Occipital lobe (tissue), 2 donors: ENCODE measurements around the gene PFKFB3. TPM values are rescaled to one million over a fixed set of nuclear protein-coding genes. Genes with fewer than 3 reads are reported as not detected.
"Not testable (repeated sequence)": the region's sequence is repeated elsewhere in the genome, so short reads cannot be mapped to it uniquely, and the experiment has no call there.

Source experiments
- DNase-seq: peaks from one replicate; lab custom pipeline; 2025; lab: John Stamatoyannopoulos, UW
- total RNA-seq: library from RNA; depleted of rRNA; stranded (reverse); fragments of >200 nt; gene quantifications from one replicate; pipeline ENCODE4 v1.2.3, GENCODE V29; 2014

Gene PFKFB3
- 21.4 TPM for total RNA-seq

DNA sequence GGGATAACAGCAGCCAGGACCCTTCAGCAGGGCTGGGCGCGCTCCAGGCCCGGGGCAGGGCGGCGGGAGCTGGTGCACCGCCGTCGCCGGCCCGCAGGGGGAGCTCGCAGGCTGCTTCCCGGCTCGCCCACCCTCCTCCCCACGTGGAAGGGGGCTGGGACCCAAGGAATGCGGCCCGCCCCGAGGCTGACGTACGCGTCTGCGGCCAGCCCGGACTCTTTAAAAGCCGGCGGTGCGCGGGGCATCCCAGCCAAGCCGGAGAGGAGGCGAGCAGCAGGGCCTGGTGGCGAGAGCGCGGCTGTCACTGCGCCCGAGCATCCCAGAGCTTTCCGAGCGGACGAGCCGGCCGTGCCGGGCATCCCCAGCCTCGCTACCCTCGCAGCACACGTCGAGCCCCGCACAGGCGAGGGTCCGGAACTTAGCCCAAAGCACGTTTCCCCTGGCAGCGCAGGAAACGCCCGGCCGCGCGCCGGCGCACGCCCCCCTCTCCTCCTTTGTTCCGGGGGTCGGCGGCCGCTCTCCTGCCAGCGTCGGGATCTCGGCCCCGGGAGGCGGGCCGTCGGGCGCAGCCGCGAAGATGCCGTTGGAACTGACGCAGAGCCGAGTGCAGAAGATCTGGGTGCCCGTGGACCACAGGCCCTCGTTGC is at the start of gene PFKFB3:
PFKFB3 (plus strand) TSS at position 249 of the 647 bp plus-strand sequence; CDS start at position 578, 329 bp downstream.
- DNase-seq = peak; percentile 94

DNA sequence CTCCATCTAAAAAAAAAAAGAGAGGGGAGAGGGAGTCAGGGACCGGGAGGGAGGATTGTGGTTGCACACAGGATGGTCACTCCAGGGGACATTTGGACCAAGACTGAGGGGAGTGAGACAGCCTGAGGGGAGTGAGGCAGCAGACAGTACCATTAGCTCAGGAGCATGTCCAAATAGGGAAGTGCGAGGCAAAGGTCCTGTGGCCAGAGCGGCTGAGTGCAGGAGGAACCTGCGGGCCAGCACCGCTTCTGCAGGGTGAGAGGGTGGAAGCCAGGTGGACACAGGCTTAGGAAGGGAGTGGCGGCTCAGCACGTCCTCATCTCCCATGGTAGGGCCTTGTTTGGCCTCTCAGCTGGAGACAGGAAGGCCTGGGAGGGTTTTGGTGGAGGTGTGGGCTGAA is 48.9 kb upstream of the PFKFB3 start:
- no peak for DNase-seq

DNA sequence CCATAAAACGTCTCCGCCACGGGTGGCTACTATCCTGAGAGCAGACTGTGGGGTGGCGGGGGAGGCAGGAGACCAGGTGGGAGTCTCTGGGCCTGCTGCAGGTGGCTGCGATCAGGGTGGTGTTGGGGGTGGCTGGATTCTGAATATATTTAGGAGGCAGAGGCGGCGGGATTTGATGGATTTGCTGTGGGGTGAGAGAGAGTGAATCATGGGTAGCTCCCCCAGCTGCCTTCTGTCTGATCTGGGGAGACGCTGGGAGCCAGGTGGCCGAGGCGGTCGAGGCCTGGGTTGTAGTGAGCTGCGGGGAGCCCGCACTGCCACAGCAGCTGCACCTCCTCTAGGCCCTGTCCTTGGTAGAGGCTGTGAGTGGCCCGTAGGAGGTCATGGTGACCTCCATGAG is 48.2 kb upstream of the PFKFB3 start:
- DNase-seq = no peak

DNA sequence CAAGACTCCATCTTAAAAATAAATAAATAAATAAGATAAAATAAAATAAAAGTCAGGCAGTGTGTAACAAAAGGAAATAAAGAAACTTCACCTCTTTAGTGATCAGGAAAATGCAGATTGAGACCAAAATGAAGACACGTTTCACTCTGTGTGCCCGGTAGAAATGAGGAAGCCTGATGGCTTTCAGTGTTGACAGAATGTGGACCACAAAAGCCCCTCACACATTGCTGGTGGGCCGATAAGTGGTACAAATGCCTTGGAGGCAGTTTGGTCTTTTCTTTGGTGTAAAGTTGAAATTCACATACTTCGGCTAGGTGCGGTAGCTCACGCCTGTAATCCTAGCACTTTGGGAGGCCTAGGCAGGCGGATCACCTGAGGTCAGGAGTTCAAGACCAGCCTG is 44.5 kb upstream of the PFKFB3 start:
- DNase-seq = no peak

DNA sequence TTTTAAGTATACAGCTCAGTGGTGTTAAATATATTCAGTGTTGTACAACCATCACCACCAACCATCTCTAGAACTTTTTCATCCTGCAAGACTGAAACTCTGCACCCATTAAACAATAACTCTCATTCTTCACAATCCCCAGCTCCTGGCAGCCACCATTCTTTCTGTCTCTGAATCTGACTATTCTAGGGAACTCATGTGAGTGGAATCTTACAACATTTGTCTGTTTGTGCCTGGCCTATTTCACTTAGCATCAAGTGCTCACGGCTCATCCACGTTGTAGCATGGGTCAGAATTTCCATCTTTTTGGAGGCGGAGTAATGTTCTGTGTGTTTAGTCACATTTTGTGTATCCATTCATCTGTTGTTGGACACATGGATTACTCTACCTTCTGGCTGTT is 40.8 kb upstream of the PFKFB3 start:
- no peak for DNase-seq

DNA sequence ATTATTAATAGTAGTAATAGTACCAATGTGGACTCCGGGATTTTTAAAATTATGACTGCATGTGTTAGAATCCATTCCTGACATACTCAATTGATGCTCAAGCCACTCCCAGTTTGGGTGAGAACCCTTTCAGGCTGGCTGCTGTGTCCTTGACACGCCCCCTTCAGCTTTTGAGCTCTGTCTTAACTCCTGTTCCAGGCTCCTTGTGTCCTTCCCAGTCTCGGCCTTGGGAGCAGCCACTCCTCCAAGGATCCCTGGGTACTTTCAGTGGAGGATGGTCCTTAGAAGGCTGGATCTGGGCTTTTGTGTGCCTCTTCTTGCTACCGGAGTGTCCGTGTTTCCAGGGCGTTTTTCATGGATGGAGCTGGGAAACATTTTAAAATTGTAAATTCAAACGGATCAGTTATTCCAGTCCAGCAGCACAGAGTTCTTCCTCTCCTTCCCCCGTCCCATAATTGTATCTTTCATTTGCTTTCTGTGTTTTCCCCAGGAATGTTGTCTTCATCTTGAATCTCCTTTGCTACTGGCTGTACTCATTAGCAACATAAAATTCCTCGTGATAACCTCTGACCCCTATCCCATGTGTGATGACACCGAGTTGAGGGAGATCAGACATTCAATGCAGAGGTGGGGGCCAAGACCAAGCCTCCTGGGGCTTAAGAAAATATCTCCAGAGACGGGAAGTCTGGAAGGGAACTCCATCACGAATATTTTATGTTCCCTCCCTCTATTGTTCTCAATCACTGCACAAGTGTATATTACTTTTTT is 40.0 kb upstream of the PFKFB3 start:
- no peak for DNase-seq

DNA sequence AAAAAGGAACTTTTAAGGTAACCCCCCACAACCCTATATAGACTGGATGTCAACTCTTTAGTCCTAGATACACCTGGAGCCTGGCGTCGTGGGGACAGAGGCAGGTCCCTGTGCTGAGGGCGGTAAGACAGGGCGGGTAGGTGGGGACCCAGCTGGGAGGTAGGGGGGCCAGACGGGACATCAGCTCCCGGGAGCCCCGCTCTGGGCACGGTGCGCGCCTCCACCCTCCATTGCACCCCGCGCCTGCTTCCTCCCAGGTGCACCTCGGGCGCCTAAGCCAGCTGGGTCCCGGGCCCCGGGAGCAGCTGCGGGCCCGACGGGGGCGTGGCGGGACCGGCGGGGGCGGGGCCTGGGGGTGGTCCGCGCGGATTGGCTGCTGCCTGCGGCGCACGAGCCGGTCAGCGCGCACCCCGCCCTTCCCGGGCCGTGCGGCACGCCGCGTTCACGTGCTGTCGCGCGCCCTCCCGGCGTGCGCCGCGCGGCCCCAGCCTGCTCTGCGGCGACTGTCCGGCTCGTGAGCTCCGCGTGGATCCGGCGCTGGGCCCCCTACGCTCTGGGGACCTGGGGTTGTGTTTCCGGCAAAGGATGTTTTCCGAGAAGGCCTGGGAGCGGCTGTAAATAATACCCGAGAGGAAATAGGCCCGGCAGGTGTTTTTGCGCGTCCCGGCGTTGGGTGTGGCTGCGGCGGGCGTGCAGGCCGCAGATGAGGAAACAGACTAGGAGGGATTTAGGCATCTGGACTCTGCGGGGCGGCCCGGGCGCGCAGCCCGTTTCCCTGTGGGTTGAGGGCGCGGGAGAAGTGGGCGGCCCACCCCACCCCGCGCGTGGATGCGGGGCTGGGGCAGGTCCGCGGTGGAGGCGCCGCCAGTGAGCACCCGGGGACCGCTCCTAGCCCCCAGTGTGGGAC is 39.1 kb upstream of the PFKFB3 start:
- peak; percentile 82 for DNase-seq

DNA sequence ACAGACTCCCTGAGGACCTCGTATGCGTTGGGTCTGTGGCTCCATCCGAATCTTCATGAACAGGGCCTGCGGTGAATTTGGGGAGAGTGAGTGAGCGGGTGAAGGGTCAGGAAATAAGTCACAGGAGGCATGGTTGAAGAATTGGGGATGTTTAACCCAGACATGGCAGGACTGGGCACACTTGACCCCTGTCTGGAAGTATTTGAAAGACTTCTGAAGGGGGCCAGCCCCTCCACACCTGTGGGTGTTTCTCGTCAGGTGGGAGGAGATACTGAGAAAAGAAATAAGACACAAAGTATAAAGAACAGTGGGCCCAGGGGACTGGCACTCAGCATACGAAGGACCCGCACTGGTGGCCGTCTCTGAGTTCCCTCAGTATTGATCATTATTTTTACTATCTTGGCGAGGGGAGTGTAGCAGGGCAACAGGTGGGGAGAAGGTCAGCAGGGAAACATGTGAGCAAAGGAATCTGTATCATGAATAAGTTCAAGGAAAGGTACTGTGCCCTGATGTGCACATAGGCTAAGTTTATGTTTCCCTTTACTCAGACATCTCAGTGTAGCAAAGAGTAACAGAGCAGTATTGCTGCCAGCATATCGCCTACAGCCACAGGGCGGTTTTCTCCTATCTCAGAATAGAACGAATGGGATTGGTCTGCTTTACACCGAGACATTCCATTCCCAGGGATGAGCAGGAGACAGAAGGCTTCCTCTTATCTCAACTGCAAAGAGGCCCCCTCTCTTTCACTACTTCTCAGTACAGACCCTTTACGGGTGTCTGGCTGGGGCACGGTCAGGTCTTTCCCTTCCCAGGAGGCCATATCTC is 38.2 kb upstream of the PFKFB3 start:
- DNase-seq = no peak

DNA sequence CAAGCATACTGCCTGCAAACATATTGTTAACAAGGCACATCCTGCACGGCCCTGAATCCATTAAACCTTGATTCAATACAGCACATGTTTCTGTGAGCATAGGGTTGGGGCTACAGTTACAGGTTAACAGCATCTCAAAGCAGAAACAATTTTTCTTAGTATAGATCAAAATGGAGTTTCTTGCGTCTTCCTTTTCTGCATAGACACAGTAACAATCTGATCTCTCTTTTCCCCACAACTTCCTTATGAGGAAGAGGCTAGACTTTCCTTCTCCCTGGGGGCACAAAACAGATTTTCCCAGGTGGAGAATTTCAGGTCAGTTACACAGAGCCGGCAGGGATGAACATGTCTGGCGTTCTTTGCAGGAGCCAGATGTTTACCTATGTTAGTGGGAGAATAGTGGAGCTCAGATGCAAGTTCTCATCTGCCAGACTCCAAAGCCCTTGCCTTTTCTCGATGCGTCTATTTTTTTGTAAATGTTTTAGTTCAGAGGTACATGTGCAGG is 37.5 kb upstream of the PFKFB3 start:
- DNase-seq = no peak

DNA sequence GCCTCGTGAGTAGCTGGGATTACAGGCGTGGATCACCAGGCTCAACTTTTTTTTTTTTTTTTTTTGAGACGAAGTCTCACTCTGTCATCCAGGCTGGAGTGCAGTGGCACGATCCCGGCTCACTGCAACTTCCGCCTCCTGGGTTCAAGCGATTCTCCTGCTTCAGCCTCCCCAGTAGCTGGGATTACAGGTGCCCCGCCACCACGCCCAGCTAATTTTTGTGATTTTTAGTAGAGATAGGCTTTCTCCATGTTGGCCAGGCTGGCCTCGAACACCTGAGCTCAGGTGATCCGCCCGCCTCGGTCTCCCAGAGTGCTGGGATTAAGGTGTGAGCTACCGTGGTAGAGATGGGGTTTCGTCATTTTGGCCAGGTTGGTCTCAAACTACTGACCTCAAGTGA is 36.8 kb upstream of the PFKFB3 start:
- DNase-seq = not testable (repeated sequence)

DNA sequence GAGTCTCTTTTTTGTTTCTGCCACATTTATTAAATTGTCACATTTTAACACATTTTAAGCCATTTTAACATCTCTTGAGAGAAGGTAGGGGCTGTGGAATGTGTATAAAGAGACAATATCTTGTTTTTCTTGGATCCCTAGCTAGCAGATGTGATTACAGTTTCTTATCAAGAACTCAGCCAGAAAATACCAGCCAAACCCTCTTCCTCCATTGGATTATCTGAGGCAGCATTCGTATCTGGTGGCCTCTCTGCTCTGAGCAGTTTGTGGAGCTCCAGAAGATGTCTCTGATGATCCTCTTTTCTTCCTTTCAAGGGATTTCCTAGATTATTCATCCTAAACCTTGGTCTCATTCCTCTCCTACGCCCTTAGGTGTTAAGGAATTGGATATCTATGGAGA is 35.3 kb upstream of the PFKFB3 start:
- no peak for DNase-seq

DNA sequence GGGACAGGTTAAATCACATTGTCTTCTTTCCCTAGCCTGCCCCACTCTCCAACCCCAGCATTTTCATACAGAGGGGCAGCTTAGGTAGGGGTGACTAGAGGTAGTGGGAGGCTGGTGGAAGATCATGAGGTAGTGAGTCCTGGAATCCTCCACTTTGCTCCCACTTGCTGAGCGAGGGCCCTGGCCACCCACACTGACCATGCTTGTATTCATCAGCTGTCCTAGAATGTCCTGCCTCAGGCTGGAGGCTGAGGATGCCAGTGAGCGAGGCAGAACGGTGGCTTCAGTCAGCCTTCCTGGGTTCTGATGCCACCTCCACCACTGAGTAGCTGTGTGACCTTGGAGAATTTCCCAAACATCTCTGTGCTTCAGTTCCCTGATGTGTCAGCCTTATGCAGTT is 34.6 kb upstream of the PFKFB3 start:
- no peak for DNase-seq

DNA sequence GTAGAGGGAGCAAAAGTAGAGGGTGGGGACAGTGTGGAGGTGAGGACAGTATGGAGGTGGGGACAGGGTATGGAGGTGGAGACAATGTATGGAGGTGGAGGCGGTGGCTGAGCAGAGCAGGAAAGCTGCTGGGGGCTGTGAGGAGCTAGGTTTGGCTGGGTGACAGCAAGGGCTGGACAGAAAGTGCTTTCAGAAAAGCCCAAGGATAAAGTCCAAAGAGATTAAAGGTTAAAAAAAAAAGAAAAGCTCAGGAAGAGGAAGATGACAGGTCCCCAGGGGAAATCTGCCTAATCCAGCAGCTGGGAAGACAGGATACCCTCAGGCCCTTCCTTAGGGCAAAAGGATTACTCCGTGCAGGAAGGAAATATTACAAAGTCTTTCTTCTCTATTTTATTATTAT is 32.1 kb upstream of the PFKFB3 start:
- DNase-seq = no peak

DNA sequence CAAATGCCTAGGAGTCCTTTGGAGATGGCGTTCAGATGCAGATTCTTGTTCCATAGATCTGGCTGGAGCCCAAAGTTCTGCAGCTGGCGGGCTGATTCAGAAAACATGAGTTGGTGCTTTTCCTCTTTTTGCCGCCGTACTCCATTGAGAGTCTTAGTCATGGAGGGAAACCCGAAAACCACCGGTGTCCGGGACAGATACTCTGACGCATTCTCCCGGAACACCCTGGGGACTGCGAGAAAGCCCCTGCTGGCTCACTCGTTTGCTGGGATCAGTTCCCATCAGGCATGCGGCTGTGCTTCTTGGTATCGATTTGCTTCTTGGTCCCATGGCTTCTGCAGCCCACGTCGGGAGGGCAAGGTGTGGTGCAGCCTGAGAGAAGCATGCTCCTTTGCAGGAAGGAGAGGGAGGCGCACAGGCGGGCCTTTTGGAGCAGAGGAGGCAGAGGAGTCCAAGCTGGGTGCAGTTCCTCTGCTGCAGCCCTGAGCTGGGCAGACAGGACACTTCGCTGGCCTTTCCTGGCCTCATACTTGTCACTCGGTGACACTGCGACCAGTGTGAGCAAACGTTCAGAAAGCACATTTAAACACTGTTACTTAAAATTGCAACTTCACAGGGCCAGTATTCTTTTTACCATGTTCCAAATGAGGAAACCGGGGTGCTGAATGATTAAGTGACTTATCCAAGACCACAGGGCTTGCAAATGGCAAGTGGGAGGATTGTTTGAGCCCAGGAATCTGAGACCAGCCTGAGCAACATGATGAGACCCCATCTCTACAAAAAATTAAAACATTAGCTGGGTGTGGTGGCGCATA is 30.6 kb upstream of the PFKFB3 start:
- peak; percentile 70 for DNase-seq

DNA sequence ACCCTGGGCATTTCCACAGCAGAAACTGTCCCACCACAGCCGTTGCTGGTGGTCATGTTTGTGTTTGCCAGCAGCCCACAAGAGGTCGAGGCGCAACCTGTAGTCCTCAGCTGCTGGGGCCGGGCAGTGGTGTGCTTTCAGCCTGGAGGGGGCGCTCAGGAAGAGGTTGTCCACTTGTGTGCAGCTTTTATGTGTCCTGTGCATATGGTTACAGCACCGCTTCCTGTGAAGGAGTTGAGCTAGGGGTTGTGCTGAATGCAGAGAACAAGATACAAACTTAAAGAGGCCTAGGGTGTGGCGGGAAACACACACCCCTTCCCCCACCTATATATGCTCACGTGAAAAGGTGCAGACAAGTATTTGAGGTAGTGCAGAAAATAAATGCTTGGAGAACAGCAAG is 29.5 kb upstream of the PFKFB3 start:
- DNase-seq = no peak

DNA sequence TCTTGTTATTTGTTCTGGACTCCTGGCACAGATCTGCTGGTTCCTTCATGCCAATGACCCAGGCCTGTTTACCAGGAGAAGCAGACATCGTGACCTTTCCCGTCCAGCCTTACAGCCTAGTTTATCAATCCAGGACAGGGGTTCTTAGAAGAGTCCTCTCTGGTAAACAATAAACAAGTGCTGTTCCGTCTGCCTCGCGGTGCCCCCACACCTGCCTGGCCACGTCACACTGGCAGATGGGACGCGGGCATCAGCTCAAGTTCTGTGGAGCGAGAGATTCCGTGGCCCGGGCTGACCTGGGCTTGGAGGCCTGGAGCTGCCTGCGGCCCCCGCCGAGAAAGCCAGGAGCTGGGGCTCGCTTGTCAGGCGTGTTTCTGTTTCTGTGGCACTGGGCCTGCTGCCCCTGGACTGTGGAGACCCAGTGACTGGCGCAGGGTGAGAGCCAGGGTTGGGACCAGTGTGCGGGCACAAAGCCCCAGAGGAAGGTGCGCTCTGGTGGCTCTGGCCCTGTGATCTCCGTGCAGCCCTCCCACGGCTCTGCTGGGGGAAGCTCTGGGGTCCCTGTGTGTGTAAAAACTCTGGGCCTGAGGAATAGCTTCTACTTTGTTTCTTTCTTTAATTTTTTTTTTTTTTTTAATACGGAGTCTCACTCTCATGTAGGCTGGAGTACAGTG is 28.4 kb upstream of the PFKFB3 start:
- peak; percentile 12 for DNase-seq

DNA sequence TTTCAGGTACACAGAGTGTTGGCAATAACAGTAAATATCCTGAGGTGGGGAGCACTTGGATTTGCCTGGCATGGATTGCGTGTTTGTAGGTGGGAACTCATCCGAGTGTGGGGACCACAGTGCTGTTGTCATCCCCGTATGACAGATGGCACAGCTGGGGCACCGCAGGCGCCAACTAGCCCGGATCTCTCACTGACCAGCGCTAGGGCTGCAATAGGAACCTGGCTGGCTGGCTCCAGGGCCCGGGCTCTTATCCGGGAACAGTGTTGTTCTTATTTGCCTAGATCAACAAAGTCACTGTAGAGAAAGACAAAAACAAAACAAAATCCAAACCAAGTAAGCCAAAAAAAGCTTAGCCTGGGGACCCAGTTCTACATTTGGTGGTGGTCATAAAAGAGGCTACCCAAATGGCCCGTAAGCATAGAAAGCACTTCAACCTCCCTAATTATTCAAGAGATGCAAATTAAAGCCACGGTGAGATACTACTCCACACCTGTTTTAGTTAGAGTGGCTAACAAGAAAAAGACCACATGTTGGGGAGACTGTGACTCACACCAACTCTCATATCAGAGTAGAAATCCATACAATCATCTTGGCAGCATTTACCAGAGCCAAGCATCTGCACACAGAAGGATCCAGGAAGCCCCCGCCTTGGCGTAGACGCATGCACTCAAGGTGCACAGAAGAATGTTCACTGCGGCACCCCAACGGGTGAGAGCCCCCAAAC is 27.2 kb upstream of the PFKFB3 start:
- peak; percentile 15 for DNase-seq

DNA sequence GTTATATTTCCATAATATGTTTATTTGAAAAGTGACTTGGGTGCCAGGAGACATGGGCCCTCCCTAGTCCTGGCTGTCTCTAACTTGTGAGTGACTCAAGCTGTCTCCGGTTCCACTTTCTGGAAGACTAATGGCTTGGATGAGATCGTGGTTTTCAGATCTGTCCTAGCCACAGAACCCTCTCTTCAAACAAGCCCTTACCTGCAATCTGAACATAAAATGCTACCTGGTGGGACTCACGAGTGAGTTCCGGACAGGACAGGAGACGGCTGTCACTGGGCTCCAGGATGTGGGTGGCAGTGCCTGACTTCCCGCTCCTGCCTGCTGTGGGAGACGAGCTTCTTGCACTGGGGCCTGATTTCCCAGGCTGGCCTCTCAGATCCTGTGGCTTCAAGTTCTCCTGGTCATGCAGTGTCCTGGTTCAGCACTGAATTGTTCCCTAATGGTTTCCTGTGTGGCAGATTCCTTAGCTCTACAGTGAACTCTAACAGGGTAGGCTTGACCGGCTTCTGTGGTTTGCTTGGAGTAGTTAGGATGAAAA is 26.0 kb upstream of the PFKFB3 start:
- no peak for DNase-seq

DNA sequence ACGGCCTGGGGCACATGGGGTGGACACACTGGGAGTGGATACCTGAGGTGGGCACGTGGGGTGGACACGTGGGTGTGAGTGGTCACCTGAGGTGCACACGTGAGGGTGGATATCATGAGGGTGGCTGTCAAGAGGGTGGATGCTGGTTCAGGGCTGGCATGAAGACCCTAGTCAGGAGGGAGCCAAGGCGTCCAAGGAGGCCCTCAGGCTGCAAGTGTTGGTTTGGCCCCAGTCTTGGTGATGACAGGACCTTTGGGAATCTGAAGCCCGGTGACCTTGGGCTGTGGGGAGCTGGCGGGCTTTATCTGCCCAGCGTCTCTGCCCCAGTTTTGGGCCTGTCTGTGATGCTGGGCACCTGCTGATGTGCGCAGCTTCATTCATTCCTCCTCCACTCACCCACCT is 24.9 kb upstream of the PFKFB3 start:
- DNase-seq = no peak
